Heart right ventricle (tissue), 16 donors: ENCODE results near the gene SPA17. TPM values are rescaled to one million over a fixed set of nuclear protein-coding genes. Genes with fewer than 3 reads are reported as not detected.

Experiments
- ATAC-seq, 8 donors: fragments of 200-7000 bp; cut with Tn5 transposase; one replicate each; pipeline ENCODE4 v1.9.1; 2020; ENCODE audit warnings: mild to moderate bottlenecking in 8 of 8, moderate library complexity in 8 of 8, moderate number of reproducible peaks in 1 of 8
- DNase-seq, 2 donors: peaks; one replicate each; pipeline ENCODE4 v3.0.0-alpha.2; 2020
- H3K27ac ChIP-seq, 10 donors: fragments of 200-600 bp; sonication (generic) in 2 of 10; one replicate each; pipeline versions ENCODE4 v1.5.0 to v1.8.0; 2020 to 2022; ENCODE audit warnings: mild to moderate bottlenecking in 3 of 10
- H3K27me3 ChIP-seq, 7 donors: fragments of 200-600 bp; one replicate each; pipeline ENCODE4 v1.8.0; 2021 to 2022; ENCODE audit warnings: mild to moderate bottlenecking in 2 of 7
- H3K36me3 ChIP-seq, 9 donors: fragments of 200-600 bp; sonication (generic) in 1 of 9; one replicate each; pipeline versions ENCODE4 v1.5.0 to v1.8.0; 2020 to 2022; ENCODE audit warnings: mild to moderate bottlenecking in 2 of 9
- H3K4me1 ChIP-seq, 9 donors: fragments of 200-600 bp; sonication (generic) in 1 of 9; one replicate each; pipeline versions ENCODE4 v1.5.0 to v1.8.0; 2020 to 2022; ENCODE audit warnings: mild to moderate bottlenecking in 4 of 9
- H3K4me3 ChIP-seq, 10 donors: fragments of 200-600 bp; sonication (generic) in 2 of 10; one replicate each; pipeline versions ENCODE4 v1.5.0 to v1.8.0; 2020 to 2022; ENCODE audit warnings: mild to moderate bottlenecking in 7 of 10, moderate library complexity in 2 of 10
- H3K9me3 ChIP-seq, 11 donors: fragments of 200-600 bp in 10 of 11; sonication (generic) in 2 of 11; one replicate each; pipeline versions ENCODE4 v1.5.0 to v1.8.0; 2013 to 2022; ENCODE audit warnings: mild to moderate bottlenecking in 2 of 11, control low read depth in 1 of 11, moderate library complexity in 1 of 11
- CTCF ChIP-seq, 9 donors: fragments of 200-600 bp; sonication (generic) in 2 of 9; IDR thresholded peaks; one replicate each; pipeline versions ENCODE4 v1.5.0 to v1.8.0; 2021 to 2022; ENCODE audit warnings: antibody characterized with exemption in 9 of 9, mild to moderate bottlenecking in 5 of 9, moderate library complexity in 1 of 9
- WGBS, 2 donors: extraction: QIAGEN DNeasy Blood & Tissue Kit; methylation state at CpG; one replicate each; pipeline ENCODE4 v1.1.7; 2013; ENCODE audit warnings: inconsistent platforms in 1 of 2; 5-methylcytosine and 5-hydroxymethylcytosine counted together
- intact Hi-C, 10 donors: fragments of 100-400 bp; cut with DNase I; formaldehyde crosslinking; loops; one replicate each; pipeline versions ENCODE4 v1.11.1 to v1.14.2; 2022
- polyA plus RNA-seq, 2 donors: library from polyadenylated mRNA; stranded (reverse); fragments of 200-250 nt; gene quantifications; one replicate each; pipeline ENCODE4 v1.2.3, GENCODE V29; 2013
- total RNA-seq, 10 donors: library from RNA; stranded (reverse); fragmentation: NEBNext Ultra II Directional in 3 of 10; extraction: Animal tissue kit (Norgen Biotek cat#: 25700) in 3 of 10; gene quantifications; one replicate each; pipeline versions ENCODE4 v1.2.1 to v1.2.4, GENCODE V29; 2021 to 2023
- donor health status: Arrhythmogenic right ventricular cardiomyopathy.
- donor health status: ischemic (EF 13 %, LVEDD 7.1; RV severe dilation, severe dysfunction).
- donor health status: healthy with polysubstance abuse.
- donor health status: DM: no; HTN: yes; CAD: no.
- donor health status: DM: no; HTN: no; CAD: no.
- donor health status: ischemic (EF 25% LVEDD 6.9; RV normal size, moderate dysfunction).
- donor health status: ischemic (EF 25% LVEDD 5.7; RV mildly dilated, moderate dysfunction).
- donor health status: healthy.
- donor health status: DM: yes; HTN: yes; CAD: no.
- donor health status: Ischemic cardiomyopathy.
- donor health status: ischemic (EF 35%, LVEDD 5.7; RV mildly dilated, moderate dysfunction).
- donor health status: nonischemic (EF 11% LVEDD 7.7; RV severe dilation, severe dysfunction).
- donor health status: DM: yes; HTN: yes; CAD: no.
- donor health status: PGD.
- donor health status: ischemic (EF 29% LVEDD 5.4; RV normal size, mild dysfunction).
- donor health status: nonischemic (EF 23%, LVEDD 6.1; RV moderate dilation, normal function).

The SPA17 gene
- total and polyA plus RNA-seq, 12 donors = 0.62 to 4.9 (median 2.3) TPM

- Histone ChIP-seq H3K4me3 (no peak overlapping the region), H3K27ac (no peak overlapping the region), H3K9me3 (no peaks in the 10 kb centered on the region), H3K36me3 (peaks cover 0 to 30% (median 0%) of the 10 kb centered on the region in 9 donors), H3K4me1 (peaks cover 3 to 26% (median 20%) of the 10 kb centered on the region in 9 donors), H3K27me3 (no peaks in the 10 kb centered on the region)
- WGBS, 2 donors = 64 to 70% methylated on average over 3 of the region's 3 CpGs
- TF ChIP-seq CTCF (IDR thresholded peaks at IDR 0.05) = no peak
- no peak for ATAC-seq
- DNase-seq = no peak
- intact Hi-C loops = loop anchor here in 5 of 10 donors (2.0 to 5.0 kb wide), 3 partner anchors 72 to 92 kb away; partner anchors contain the start of gene ESAM (in 2 of the 5)
Measured at GRCh38 chr11:124670732-124671131, 3.0 kb upstream of the SPA17 start.

- no peak for TF ChIP-seq CTCF (IDR thresholded peaks at IDR 0.05)
- Histone ChIP-seq H3K27ac (peak overlapping the region; percentile 61 to 97 (median 89)), H3K4me1 (peaks cover 3 to 44% (median 27%) of the 10 kb centered on the region in 9 donors), H3K27me3 (no peaks in the 10 kb centered on the region), H3K36me3 (peaks cover 0 to 12% (median 0%) of the 10 kb centered on the region in 9 donors), H3K4me3 (peak overlapping the region; percentile 65 to 86 (median 70)), H3K9me3 (no peaks in the 10 kb centered on the region)
- intact Hi-C loops = loop anchor here in 8 of 10 donors (2.0 to 5.0 kb wide), 4 partner anchors 70 to 92 kb away; partner anchors contain the start of gene ESAM (in 5 of the 8)
- WGBS, 2 donors = 58 to 60% methylated on average over 7 of the region's 7 CpGs
- DNase-seq (no peak), ATAC-seq (peak in 1 of 8 donors; percentile 3)
Measured at GRCh38 chr11:124672536-124673215, 1.0 kb upstream of the SPA17 start.

- intact Hi-C loops = loop anchor here in 5 of 10 donors (5.0 kb wide), 2 partner anchors 68 to 88 kb away; partner anchors contain the start of gene ESAM (in 1 of the 5)
- ATAC-seq = peak in 1 of 8 donors; percentile 2
- Histone ChIP-seq H3K27me3 (no peaks in the 10 kb centered on the region), H3K4me1 (peaks cover 3 to 44% (median 27%) of the 10 kb centered on the region in 9 donors), H3K4me3 (peak overlapping the region; percentile 65 to 86 (median 70)), H3K36me3 (no peaks in the 10 kb centered on the region), H3K9me3 (no peaks in the 10 kb centered on the region), H3K27ac (peak overlapping the region in 9 of 10 donors; percentile 80 to 97 (median 89))
- DNase-seq = no peak
- no peak for TF ChIP-seq CTCF (IDR thresholded peaks at IDR 0.05)
- 25 to 34% methylated on average over 18 of the region's 18 CpGs for WGBS, 2 donors
Measured at GRCh38 chr11:124674168-124674517, 439 bp downstream of the SPA17 start.

- no peak for TF ChIP-seq CTCF (IDR thresholded peaks at IDR 0.05)
- DNase-seq (no peak), ATAC-seq (no peak)
- H3K27me3 ChIP-seq = no peaks in the 10 kb centered on the region
- intact Hi-C loops = loop anchor here in 5 of 10 donors (5.0 kb wide), 2 partner anchors 68 to 88 kb away; partner anchors contain the start of gene ESAM (in 1 of the 5)
- H3K4me3 ChIP-seq = peak overlapping the region; percentile 65 to 86 (median 70)
- H3K36me3 ChIP-seq = no peaks in the 10 kb centered on the region
- H3K4me1 ChIP-seq = peaks cover 3 to 44% (median 27%) of the 10 kb centered on the region in 9 donors
- H3K27ac ChIP-seq = peak overlapping the region in 7 of 10 donors; percentile 81 to 97 (median 89)
- WGBS, 2 donors = 90 to 91% methylated on average over 5 of the region's 5 CpGs
- no peaks in the 10 kb centered on the region for H3K9me3 ChIP-seq
Measured at GRCh38 chr11:124674571-124674970, 867 bp downstream of the SPA17 start.
